AG04450 (cell line): ENCODE results near the gene ACTN4. TPM values are rescaled to one million over a fixed set of nuclear protein-coding genes. Genes with fewer than 3 reads are reported as not detected.

Experiments
- CTCF ChIA-PET: fragments of 300-600, 350-600 bp; formaldehyde crosslinking; extraction: SDS; loops from one replicate; lab custom pipeline; 2022; ENCODE audit warnings: antibody characterized with exemption, inconsistent platforms; lab: Charles Lee
- POLR2A ChIA-PET: fragments of 350-600 bp; formaldehyde crosslinking; extraction: SDS; loops from one replicate; lab custom pipeline; 2021; ENCODE audit warnings: antibody characterized with exemption, inconsistent platforms; lab: Yijun Ruan, JAX
- DNase-seq: peaks from one replicate; pipeline ENCODE4 v3.0.0-alpha.2; 2011; ENCODE audit warnings: low read depth, low spot score
- H3K27ac ChIP-seq: one replicate; pipeline ENCODE4 v1.5.1; 2012; ENCODE audit warnings: low read depth, low read length, control low read depth
- H3K27me3 ChIP-seq: one replicate; pipeline ENCODE4 v1.6.0; 2012; ENCODE audit warnings: low read length; ENCODE audit not compliant: control insufficient read depth, insufficient read depth
- H3K4me3 ChIP-seq: 2 replicates; pipeline ENCODE4 v1.5.1; 2011; ENCODE audit warnings: mild to moderate bottlenecking, low read depth, low read length, control low read depth
- H3K9me3 ChIP-seq: 2 replicates; pipeline ENCODE4 v1.5.1; 2012; ENCODE audit warnings: low read length; ENCODE audit not compliant: control insufficient read depth, insufficient read depth
- CTCF ChIP-seq: IDR thresholded peaks from 2 replicates; pipeline ENCODE4 v1.5.1; 2011; ENCODE audit warnings: low read depth, low read length, control low read depth, inconsistent platforms
- polyA plus RNA-seq: library from polyadenylated mRNA; depleted of rRNA; stranded (reverse); fragments of >200 nt; gene quantifications from 2 replicates; pipeline ENCODE4 v1.2.3, GENCODE V29; 2011

ACTN4 gene
- polyA plus RNA-seq, 1 experiment, result 300 TPM

- ChIA-PET POLR2A (no interaction called here), CTCF (no interaction called here)
- no peak for TF ChIP-seq CTCF
- Histone ChIP-seq H3K27me3 (peaks cover 1% of the 10 kb centered on the region), H3K4me3 (no peak within 1 kb of the TSS), H3K9me3 (peaks cover 3% of the 10 kb centered on the region; the same call in 1 of the 2 replicates), H3K27ac (no peak within 1 kb of the TSS)
- DNase-seq, result no peak
Observed at GRCh38 chr19:38773469-38774177, 126.2 kb downstream of the ACTN4 start, which contains the start of gene LGALS7. TSS of gene LGALS7 (minus strand) at chr19:38773517. CDS start at chr19:38773492, 25 bp downstream.

- H3K4me3 ChIP-seq, result no peak overlapping the region
- POLR2A ChIA-PET, result no interaction called here
- H3K9me3 ChIP-seq, result peaks cover 3% of the 10 kb centered on the region; the same call in 1 of the 2 replicates
- H3K27me3 ChIP-seq, result peaks cover 5% of the 10 kb centered on the region
- no peak overlapping the region for H3K27ac ChIP-seq
- no peak for DNase-seq
- no peak for TF ChIP-seq CTCF
- CTCF ChIA-PET, result no interaction called here
Observed at GRCh38 chr19:38774181-38774950, 126.9 kb downstream of the ACTN4 start.

- TF ChIP-seq CTCF, result no peak
- Histone ChIP-seq H3K9me3 (no peaks in the 10 kb centered on the region), H3K4me3 (no peak overlapping the region), H3K27ac (no peak overlapping the region), H3K27me3 (peaks cover 22% of the 10 kb centered on the region)
- ChIA-PET POLR2A (no interaction called here), CTCF (no interaction called here)
- DNase-seq, result no peak
Observed at GRCh38 chr19:38778733-38779132, 131.3 kb downstream of the ACTN4 start.

GRCh38 chr19:38780443-38780842 lies 133.0 kb downstream of the ACTN4 start:
- no peak for TF ChIP-seq CTCF
- CTCF ChIA-PET, result no interaction called here
- H3K27ac ChIP-seq, result no peak overlapping the region
- H3K9me3 ChIP-seq, result no peaks in the 10 kb centered on the region
- H3K4me3 ChIP-seq, result no peak overlapping the region
- POLR2A ChIA-PET, result no interaction called here
- peaks cover 22% of the 10 kb centered on the region for H3K27me3 ChIP-seq
- DNase-seq, result no peak

- ChIA-PET POLR2A (no interaction called here), CTCF (no interaction called here)
- Histone ChIP-seq H3K4me3 (no peak overlapping the region), H3K27ac (no peak overlapping the region), H3K9me3 (no peaks in the 10 kb centered on the region), H3K27me3 (peaks cover 22% of the 10 kb centered on the region)
- DNase-seq, result no peak
- no peak for TF ChIP-seq CTCF
Observed at GRCh38 chr19:38781058-38781457, 133.6 kb downstream of the ACTN4 start.
